GM21381 (cell line): ENCODE results near the gene ZIK1.

Source experiments
- ATAC-seq: cut with Tn5 transposase; IDR thresholded peaks from one replicate; pipeline ENCODE4 v1.9.1; 2021; ENCODE audit warnings: mild to moderate bottlenecking, moderate library complexity; ENCODE audit not compliant: unreplicated experiment

ZIK1 gene

GRCh38 chr19:57583521-57584416 lies at the start of gene ZIK1:
ZIK1 (plus strand) TSS chr19:57584145; CDS start chr19:57584357, 212 bp downstream.
- peak; percentile 76 for ATAC-seq

DNA sequence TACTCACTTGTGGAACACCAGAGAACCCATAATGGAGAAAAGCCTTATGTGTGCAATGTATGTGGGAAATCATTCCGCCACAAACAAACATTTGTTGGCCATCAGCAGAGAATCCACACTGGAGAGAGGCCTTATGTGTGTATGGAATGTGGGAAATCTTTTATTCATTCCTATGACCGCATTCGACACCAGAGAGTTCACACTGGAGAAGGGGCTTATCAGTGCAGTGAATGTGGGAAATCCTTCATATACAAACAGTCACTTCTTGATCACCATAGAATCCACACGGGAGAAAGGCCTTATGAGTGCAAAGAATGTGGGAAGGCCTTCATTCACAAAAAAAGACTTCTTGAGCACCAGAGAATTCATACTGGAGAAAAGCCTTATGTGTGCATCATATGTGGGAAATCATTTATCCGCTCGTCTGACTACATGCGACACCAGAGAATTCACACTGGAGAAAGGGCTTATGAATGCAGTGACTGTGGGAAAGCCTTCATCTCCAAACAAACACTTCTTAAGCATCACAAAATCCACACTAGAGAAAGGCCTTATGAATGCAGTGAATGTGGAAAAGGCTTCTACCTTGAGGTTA lies 45.9 kb upstream of the ZIK1 start:
- ATAC-seq = no peak

DNA sequence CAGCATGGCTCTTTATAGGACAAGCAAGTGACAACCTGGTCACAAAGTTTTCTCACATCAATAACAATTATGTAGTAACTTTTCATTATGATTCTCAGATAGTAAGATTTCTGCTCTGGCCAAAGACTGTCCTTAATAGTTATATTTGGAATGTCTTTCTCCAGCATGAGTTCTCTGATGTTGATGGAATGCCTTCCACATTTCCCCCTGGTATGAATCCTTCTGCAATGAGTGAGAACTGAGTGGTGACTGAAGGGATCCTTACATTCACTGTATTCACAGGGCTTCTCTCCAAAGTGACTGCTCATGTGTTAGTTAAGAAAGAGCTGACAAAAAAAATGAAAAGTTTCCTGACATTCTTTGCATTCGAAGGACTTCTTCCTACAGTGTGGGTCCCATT lies 37.4 kb upstream of the ZIK1 start:
- ATAC-seq = no peak

DNA sequence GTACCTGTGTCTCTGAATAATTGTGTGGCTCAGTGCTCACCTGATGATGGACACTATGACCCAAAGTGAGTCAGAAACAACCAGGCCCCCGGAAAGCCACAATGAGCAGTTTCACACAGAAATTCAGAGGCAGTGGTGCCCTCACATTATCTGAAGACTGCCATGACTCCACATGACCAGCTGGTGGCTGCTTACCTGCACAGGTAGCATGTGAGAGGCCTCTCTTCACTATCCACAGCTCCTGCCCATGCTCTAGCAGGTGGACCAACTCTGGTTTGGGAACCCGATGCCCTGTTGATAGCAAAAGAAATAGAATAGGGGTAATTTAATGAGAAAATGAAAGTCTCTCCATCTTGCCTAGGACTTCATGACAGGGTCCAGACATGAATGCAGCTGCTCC lies 31.5 kb upstream of the ZIK1 start:
- ATAC-seq = no peak

GRCh38 chr19:57557659-57558058 lies 26.3 kb upstream of the ZIK1 start:
- no peak for ATAC-seq

- no peak for ATAC-seq
Observed at GRCh38 chr19:57558525-57558924, 25.4 kb upstream of the ZIK1 start.

- no peak for ATAC-seq
Observed at GRCh38 chr19:57559008-57559403, 24.9 kb upstream of the ZIK1 start.

DNA sequence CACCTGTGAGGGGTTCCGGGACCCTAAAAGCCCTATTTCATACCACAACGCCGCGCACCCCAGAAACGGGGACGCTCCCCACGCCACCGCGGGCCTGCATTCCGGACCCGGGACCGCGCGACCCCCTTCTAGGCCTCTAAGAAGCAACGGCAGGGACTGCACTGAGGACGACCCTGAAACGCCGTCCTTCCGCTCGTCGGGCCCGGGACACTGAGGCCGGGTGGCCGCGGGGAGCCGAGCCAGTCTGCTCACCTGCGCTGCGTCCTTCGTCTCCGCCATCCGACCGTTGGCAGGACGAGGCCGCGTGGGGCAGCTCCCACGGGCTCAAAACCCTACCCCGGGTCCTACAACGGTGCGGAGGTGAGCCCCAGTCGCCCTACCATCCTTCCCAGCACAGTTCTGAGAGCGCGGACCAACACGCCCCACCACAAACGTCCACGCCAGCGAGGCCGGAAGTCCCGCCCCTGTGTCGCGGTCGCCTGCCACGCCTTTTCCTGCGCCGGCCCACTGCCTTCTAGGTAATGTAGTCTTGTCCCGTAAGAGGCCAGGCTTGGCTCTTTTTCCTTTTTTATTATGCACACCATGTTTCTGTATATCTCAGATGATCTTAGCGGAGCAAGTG lies 24.4 kb upstream of the ZIK1 start, which contains the start of gene ZNF550:
TSS of gene ZNF550 (minus strand) at position 460 of the 622 bp plus-strand sequence. CDS start at position 279, 181 bp downstream.
- ATAC-seq = peak; percentile 100

- no peak for ATAC-seq
Observed at GRCh38 chr19:57560049-57560491, 23.9 kb upstream of the ZIK1 start.

DNA sequence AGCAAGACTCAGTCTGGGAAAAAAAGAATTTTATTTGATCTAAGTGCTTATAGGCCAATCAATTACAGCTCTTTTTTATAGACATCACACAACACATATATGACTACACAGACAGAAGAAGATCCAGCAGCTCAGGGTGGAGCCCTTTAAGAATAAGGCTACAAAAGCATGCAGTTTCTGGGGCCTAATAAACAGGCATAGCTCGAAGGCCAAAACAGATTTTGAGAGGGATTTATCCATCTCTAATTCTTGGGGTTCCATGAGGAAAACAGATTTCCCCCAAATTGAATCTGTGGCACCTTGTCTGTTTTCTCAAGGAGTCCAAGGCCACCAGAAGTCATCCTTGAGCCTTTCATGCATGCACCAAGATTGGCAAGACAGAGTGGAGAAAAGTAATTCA lies 20.4 kb upstream of the ZIK1 start:
- ATAC-seq = no peak

DNA sequence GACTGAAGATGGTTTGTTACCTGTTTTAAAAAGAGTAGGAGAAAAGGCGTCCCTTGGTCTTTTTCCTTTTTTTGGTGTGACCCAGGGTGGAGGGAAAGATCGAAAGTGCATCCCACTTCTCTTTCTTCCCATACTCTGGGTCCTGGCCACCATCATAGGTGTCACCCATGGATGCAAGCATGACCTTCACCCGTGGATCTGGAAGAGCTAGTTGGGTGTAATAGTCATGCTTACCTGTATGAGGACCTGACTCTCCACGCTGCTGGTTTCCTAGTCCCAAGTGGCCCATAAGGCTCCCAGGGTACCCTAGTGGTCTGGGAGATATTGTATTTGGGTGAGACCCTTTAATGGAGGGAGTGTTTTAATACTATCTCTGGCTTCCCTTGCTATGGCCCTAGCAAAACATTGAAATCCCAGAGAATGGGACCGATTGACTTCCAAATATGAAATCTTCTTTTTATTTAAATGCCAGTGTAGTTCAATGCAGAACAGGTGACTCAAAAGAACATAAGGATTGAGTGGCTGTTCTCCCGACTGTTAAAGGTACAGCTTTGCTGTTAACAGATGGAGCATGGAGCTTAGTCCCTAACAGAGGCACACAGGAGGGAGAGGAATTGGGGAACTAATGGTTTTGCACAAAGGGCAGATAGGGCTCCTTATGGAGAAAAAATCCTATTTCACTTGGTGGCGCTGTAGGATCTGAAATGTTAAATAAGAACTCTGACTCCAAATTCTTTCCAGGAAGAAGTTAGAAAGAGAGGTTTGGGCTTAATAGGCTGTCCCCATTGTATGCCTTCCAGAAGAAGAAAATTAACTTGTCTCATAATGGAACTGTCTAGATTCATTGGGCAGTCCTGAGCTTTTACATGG lies 17.3 kb upstream of the ZIK1 start:
- no peak for ATAC-seq

DNA sequence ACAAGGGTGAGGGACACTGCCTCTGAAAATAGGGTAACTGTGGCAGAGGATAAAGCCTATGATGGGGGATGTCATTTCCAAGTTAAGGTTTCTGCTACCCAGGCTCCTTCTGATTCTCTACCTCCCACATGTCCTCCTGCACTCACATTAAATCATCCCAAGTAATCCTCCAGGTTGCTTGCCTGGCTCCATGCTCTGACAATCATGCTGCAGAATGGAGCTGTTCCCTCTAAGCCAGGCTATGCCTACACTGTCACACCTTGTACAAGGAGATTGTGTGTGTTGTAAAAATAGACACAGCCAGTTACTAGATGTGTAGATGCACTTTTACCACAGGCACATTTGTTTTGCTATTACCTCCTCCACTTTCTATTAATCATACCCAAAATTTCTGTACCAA lies 13.2 kb upstream of the ZIK1 start:
- no peak for ATAC-seq

DNA sequence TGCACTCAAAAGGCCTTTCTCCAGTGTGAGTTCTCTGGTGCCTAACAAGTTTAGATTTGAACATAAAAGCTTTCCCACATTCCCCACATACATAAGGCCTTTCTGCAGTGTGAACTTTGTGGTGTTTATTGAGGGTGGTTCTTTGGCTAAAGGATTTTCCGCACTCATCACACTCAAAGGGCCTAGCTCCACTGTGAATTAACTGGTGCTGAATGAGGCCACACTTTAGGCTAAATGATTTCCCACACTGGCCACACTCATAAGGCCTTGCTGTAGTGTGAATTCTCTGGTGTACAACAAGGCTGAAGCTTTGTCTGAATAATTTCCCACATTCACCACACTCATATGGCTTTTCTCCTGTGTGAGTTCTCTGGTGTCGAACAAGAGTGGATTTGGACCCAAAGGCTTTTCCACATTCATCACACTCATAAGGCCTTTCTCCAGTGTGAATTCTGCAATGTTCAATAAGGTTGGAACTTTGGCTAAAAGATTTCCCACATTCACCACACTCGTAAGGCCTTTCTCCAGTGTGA lies 11.5 kb upstream of the ZIK1 start:
- ATAC-seq = no peak

DNA sequence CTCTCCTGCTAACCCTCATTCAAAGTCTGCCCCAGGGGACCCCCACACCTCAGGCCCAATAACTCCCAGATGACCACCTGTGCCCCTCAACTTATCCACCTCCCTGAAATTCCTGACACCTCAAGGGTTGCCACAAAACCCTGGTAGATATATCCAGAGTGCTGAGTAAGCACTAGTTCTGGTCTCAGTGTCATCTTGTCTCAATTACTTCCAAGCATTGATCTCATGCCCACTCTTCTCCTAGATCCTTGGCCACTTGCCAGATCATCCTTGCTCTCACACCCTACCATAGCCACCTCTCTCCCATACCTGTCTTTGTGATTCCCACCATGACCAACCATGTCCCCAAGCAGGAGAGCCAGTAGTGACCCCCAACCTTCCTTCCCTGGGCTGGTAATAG lies 7.3 kb upstream of the ZIK1 start:
- no peak for ATAC-seq

GRCh38 chr19:57578487-57579205 lies 5.3 kb upstream of the ZIK1 start, which contains the start of gene ZNF416:
ZNF416 (minus strand) TSS chr19:57578911; CDS start chr19:57578704, 207 bp downstream.
- peak; percentile 94 for ATAC-seq

- ATAC-seq = no peak
Observed at GRCh38 chr19:57583104-57583520, 833 bp upstream of the ZIK1 start.

GRCh38 chr19:57587529-57587928 lies 3.6 kb downstream of the ZIK1 start:
- no peak for ATAC-seq

DNA sequence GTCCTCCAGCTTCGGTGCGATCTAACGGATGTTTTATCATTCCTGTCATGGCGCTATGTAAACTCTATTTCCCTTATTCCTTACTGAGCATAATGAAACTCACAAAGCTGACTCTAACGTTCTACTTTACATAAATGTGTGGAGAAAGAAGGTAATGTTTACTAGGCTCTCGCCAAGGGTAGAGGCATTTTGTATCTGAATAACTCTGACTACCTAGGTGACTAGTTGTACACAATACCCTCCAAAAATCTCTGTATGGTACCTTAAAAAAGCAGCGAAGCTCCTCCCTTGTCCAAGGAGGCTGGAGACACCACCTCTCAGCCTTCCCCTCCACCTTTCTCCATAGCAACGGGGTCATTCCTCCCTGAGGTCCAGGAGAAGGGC lies 15.4 kb downstream of the ZIK1 start:
- ATAC-seq = no peak

GRCh38 chr19:57599761-57600383 lies 15.9 kb downstream of the ZIK1 start, which contains the start of gene ZNF530:
ZNF530 (plus strand) TSS chr19:57599885; CDS start chr19:57604346, 4,461 bp downstream.
- ATAC-seq = peak; percentile 93
